GM12878 (cell line): ENCODE results near the gene BTNL8. TPM values are rescaled to one million over a fixed set of nuclear protein-coding genes. Genes with fewer than 3 reads are reported as not detected.

ENCODE experiments used
- ATF7 ChIP-seq: fragments of 450-650 bp; IDR thresholded peaks from 2 replicates; pipeline ENCODE4 v1.6.1; 2016; ENCODE audit warnings: low read depth, mild to moderate bottlenecking
- BCL3 ChIP-seq: IDR thresholded peaks from 2 replicates; pipeline ENCODE4 v1.6.1; 2011; ENCODE audit warnings: borderline replicate concordance, low read depth, mild to moderate bottlenecking, moderate library complexity, low read length; ENCODE audit not compliant: insufficient read depth, poor library complexity, severe bottlenecking
- CBFB ChIP-seq: IDR thresholded peaks from 2 replicates; pipeline ENCODE4 v1.6.1; 2016; ENCODE audit warnings: antibody characterized with exemption, low read depth
- CHD1 ChIP-seq: IDR thresholded peaks from 2 replicates; pipeline ENCODE4 v1.6.1; 2012; ENCODE audit warnings: low read depth, low read length, improper control_type of control experiment
- CREB1 ChIP-seq: IDR thresholded peaks from 2 replicates; pipeline ENCODE4 v1.6.1; 2012; ENCODE audit warnings: low read depth, mild to moderate bottlenecking, inconsistent platforms
- CTCF ChIP-seq, 3 experiments: IDR thresholded peaks in 2 of 3; conservative IDR thresholded peaks in 1 of 3; 2 replicates each; pipeline ENCODE4 v1.5.1; 2011; ENCODE audit warnings: low read depth in 3 of 3, low read length in 3 of 3, mild to moderate bottlenecking in 3 of 3, control low read depth in 2 of 3, moderate library complexity in 2 of 3, inconsistent platforms in 1 of 3, mixed read lengths in 1 of 3; ENCODE audit not compliant: control insufficient read depth in 2 of 3, insufficient read depth in 1 of 3; ENCODE audit errors: extremely low read depth in 1 of 3
- E2F4 ChIP-seq: IDR thresholded peaks from 2 replicates; pipeline ENCODE4 v1.6.1; 2012; ENCODE audit warnings: low read depth, low read length, improper control_type of control experiment
- IKZF1 ChIP-seq: fragments of 450-650 bp; conservative IDR thresholded peaks from 2 replicates; pipeline ENCODE4 v1.6.1; 2017; ENCODE audit warnings: antibody characterized with exemption, mild to moderate bottlenecking
- JUND ChIP-seq: IDR thresholded peaks from 2 replicates; pipeline ENCODE4 v1.6.1; 2012; ENCODE audit warnings: low read depth, mild to moderate bottlenecking, low read length, improper control_type of control experiment, moderate library complexity
- MTA3 ChIP-seq: IDR thresholded peaks from 2 replicates; pipeline ENCODE4 v1.6.1; 2012; ENCODE audit warnings: low read length, inconsistent platforms, borderline replicate concordance
- POLR2AphosphoS2 ChIP-seq: IDR thresholded peaks from 2 replicates; pipeline ENCODE4 v1.6.1; 2011; ENCODE audit warnings: low read depth, mild to moderate bottlenecking, low read length, improper control_type of control experiment, moderate library complexity
- SIX5 ChIP-seq: IDR thresholded peaks from 2 replicates; pipeline ENCODE4 v1.6.1; 2011; ENCODE audit warnings: mild to moderate bottlenecking, low read depth, low read length, moderate library complexity; ENCODE audit not compliant: severe bottlenecking
- SPI1 ChIP-seq: IDR thresholded peaks from 2 replicates; pipeline ENCODE4 v1.6.1; 2011; ENCODE audit warnings: low read depth, mild to moderate bottlenecking, low read length, moderate library complexity, borderline replicate concordance; ENCODE audit not compliant: insufficient read depth
- STAT1 ChIP-seq: fragments of 450-650 bp; conservative IDR thresholded peaks from 2 replicates; pipeline ENCODE4 v1.6.1; 2014; ENCODE audit warnings: antibody characterized with exemption, mild to moderate bottlenecking
- TCF3 ChIP-seq: IDR thresholded peaks from 2 replicates; pipeline ENCODE4 v1.6.1; 2012; ENCODE audit warnings: low read depth, mild to moderate bottlenecking, low read length, borderline replicate concordance; ENCODE audit not compliant: insufficient read depth
- ZBED1 ChIP-seq: IDR thresholded peaks from 2 replicates; pipeline ENCODE4 v1.6.1; 2016; ENCODE audit warnings: borderline replicate concordance
- ZNF592 ChIP-seq: fragments of 450-650 bp; IDR thresholded peaks from 2 replicates; pipeline ENCODE4 v1.6.1; 2017; ENCODE audit warnings: mild to moderate bottlenecking, moderate library complexity
- ZNF687 ChIP-seq: fragments of 450-650 bp; IDR thresholded peaks from 2 replicates; pipeline ENCODE4 v1.6.1; 2017; ENCODE audit warnings: mild to moderate bottlenecking, moderate library complexity
- polyA plus RNA-seq, 11 experiments: library from polyadenylated mRNA; depleted of rRNA in 4 of 11; unstranded in 6 of 11; stranded (reverse) in 5 of 11; fragments of >200 nt; fragmentation: Nextera tagmentation in 4 of 11; fragmentation: Illumina TruSeq in 1 of 11; extraction: Ambion mirVana in 4 of 11; extraction: Trizol in 1 of 11; gene quantifications; 1 replicate in 1 of 11; 2 replicates in 10 of 11; pipeline versions ENCODE4 v1.2.1 to v1.2.3, GENCODE V29; 2011 to 2016; ENCODE audit warnings: inconsistent platforms in 2 of 11, missing spikeins in 2 of 11, low read depth in 1 of 11
- total RNA-seq, 4 experiments: library from RNA; depleted of rRNA in 3 of 4; stranded (reverse); fragments of >200 nt in 3 of 4; fragmentation: Illumina TruSeq in 1 of 4; extraction: Trizol in 1 of 4; gene quantifications; 2 replicates each; pipeline versions ENCODE4 v1.2.1 to v1.2.3, GENCODE V29; 2013 to 2021

BTNL8 gene
- total and polyA plus RNA-seq, 10 of the 15 experiments (the other 5 are each of a cell fraction or from before 2014, with no cell fraction given): 0.13 to 3.4 (median 0.26) TPM; not detected in 2

- TF ChIP-seq ZNF687 (no peak), ZNF592 (no peak), SIX5 (no peak), SPI1 (no peak), ZBED1 (no peak), E2F4 (no peak), MTA3 (no peak), CREB1 (no peak), CHD1 (no peak), CBFB (no peak), IKZF1 (peak; percentile 29; the same call in 1 of the 2 replicates), BCL3 (no peak), TCF3 (no peak), ATF7 (no peak), POLR2AphosphoS2 (no peak), STAT1 (no peak), CTCF (IDR thresholded peaks at IDR 0.05 in 2 of 3, conservative IDR thresholded peaks at IDR 0.05 in 1 of 3; ENCODE audit: control insufficient read depth in 2 of 3, extremely low read depth in 1 of 3, insufficient read depth in 1 of 3, low read depth in 3 of 3, low read length in 3 of 3) (peak; percentile 73 to 86 (median 81)), JUND (no peak)
Measured at GRCh38 chr5:180868960-180869359, 30.0 kb upstream of the BTNL8 start (continued).
